AG04449 (cell line): ENCODE data around the gene NKX6-1.

ENCODE experiments used
- CTCF ChIA-PET: fragments of 350-600 bp; formaldehyde crosslinking; extraction: SDS; loops from one replicate; lab custom pipeline; 2021; ENCODE audit warnings: antibody characterized with exemption; lab: Yijun Ruan, JAX
- POLR2A ChIA-PET: fragments of 400-600, 350-600 bp; formaldehyde crosslinking; extraction: SDS; loops from one replicate; lab custom pipeline; 2020; ENCODE audit warnings: antibody characterized with exemption, inconsistent platforms; lab: Yijun Ruan, JAX
- DNase-seq: peaks from one replicate; pipeline ENCODE4 v3.0.0-alpha.2; 2010; ENCODE audit warnings: low read depth, low spot score
- H3K4me3 ChIP-seq: 2 replicates; pipeline ENCODE4 v1.5.1; 2011; ENCODE audit warnings: low read depth, mild to moderate bottlenecking, control low read depth, low read length
- TF ChIP-seq, protein P1 (sequence below): IDR thresholded peaks from one replicate; pipeline ENCODE4 v1.5.1; 2011; ENCODE audit warnings: mild to moderate bottlenecking, moderate library complexity, low read length, control low read depth, inconsistent platforms; ENCODE audit not compliant: insufficient read depth; ENCODE audit errors: missing control alignments

The NKX6-1 gene

GRCh38 chr4:84481077-84481859 is 17.8 kb downstream of the NKX6-1 start:
- POLR2A ChIA-PET = no interaction called here

GRCh38 chr4:84480082-84480481 is 19.0 kb downstream of the NKX6-1 start:
- no peak overlapping the region for H3K4me3 ChIP-seq
- POLR2A ChIA-PET = no interaction called here
- TF ChIP-seq, protein P1, sequence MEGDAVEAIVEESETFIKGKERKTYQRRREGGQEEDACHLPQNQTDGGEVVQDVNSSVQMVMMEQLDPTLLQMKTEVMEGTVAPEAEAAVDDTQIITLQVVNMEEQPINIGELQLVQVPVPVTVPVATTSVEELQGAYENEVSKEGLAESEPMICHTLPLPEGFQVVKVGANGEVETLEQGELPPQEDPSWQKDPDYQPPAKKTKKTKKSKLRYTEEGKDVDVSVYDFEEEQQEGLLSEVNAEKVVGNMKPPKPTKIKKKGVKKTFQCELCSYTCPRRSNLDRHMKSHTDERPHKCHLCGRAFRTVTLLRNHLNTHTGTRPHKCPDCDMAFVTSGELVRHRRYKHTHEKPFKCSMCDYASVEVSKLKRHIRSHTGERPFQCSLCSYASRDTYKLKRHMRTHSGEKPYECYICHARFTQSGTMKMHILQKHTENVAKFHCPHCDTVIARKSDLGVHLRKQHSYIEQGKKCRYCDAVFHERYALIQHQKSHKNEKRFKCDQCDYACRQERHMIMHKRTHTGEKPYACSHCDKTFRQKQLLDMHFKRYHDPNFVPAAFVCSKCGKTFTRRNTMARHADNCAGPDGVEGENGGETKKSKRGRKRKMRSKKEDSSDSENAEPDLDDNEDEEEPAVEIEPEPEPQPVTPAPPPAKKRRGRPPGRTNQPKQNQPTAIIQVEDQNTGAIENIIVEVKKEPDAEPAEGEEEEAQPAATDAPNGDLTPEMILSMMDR = no peak
- CTCF ChIA-PET = no interaction called here
- no peak for DNase-seq

More at GRCh38 chr4:84481077-84481859, 17.8 kb downstream of the NKX6-1 start:
- no peak for DNase-seq
- CTCF ChIA-PET = no interaction called here
- no peak overlapping the region for H3K4me3 ChIP-seq
- TF ChIP-seq, protein P1 = no peak

DNA sequence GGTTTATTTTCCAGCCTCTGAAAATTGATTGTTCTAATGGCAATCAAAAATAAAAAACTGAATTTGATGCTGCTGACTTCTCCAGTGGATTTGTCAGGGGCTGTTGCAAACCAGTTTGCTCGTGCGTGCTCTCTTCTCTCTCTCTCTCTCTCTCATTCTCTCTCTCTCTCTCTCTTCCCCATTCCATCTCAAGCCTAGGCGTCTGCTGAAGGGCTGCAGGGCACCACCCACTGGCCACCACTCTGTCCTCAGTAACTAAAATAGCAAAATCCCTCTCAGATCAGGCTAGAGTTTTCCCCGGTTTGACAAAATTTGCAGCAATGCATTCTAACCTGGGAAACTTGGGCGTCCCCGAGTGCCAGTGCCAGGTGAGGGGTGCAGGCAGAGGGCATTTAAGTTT is 19.4 kb downstream of the NKX6-1 start:
- ChIA-PET POLR2A (no interaction called here), CTCF (no interaction called here)
- H3K4me3 ChIP-seq = no peak overlapping the region
- no peak for DNase-seq
- TF ChIP-seq, protein P1 = no peak

- CTCF ChIA-PET = interaction anchor here (1.2 to 1.9 kb wide), 2 partner anchors 26 to 52 kb away, joined by 3 to 4 read pairs; no protein-coding TSS in a partner anchor
- no peak overlapping the region for H3K4me3 ChIP-seq
- DNase-seq = no peak
- POLR2A ChIA-PET = no interaction called here
- TF ChIP-seq, protein P1 = no peak
Measured at GRCh38 chr4:84477738-84478137, 21.4 kb downstream of the NKX6-1 start.

DNA sequence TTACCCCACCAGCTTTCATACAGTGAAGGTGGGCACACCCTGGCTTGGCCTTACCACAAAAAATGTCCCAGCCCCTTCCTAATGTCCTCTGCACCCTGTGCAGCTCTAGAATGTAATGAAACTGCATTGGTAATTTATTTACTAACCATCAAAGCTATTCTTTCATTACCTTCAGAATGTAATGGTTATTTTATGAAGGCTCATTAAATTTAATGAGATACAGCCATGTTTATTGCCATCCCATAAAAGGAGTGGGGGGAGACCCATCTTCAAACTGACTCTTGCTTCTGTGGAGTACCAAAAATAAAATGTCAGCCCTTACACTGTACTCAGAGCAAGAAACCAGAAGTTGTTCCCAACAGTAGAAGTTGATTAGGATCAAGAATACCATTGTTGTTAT is 25.0 kb downstream of the NKX6-1 start:
- DNase-seq = no peak
- POLR2A ChIA-PET = no interaction called here
- TF ChIP-seq, protein P1 = no peak
- H3K4me3 ChIP-seq = no peak overlapping the region
- CTCF ChIA-PET = interaction anchor here (0.8 to 1.2 kb wide), 2 partner anchors 11 to 20 kb away, joined by 3 read pairs; no protein-coding TSS in a partner anchor

DNA sequence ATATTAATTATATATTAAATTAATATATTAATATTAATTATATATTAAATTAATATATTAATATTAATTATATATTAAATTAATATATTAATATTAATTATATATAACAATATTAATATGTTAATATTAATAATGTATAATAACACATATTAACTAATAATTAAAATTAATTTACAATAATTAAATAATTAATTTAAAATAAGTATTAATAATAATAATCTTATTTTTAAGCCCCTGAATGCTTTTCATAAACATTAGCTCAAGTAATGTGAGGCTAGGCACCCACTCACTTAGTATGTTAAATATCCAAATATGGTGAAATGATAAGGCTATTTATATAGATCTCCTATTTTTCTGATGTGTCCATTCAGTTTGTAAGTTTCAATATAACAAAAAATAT is 26.9 kb downstream of the NKX6-1 start:
- ChIA-PET POLR2A (no interaction called here), CTCF (no interaction called here)
- no peak overlapping the region for H3K4me3 ChIP-seq
- no peak for DNase-seq
- TF ChIP-seq, protein P1 = no peak
